HEK293 (cell line): ENCODE measurements around the gene HLA-DRB5.

Experiments
- CTCF ChIA-PET: fragments of 350-600 bp; formaldehyde crosslinking; extraction: SDS; loops from one replicate; lab custom pipeline; 2021; ENCODE audit warnings: antibody characterized with exemption; lab: Yijun Ruan, JAX
- POLR2A ChIA-PET: fragments of 300-600 bp; formaldehyde crosslinking; extraction: SDS; loops from one replicate; lab custom pipeline; 2020; ENCODE audit warnings: antibody characterized with exemption, inconsistent platforms; lab: Yijun Ruan, JAX
- H3K27ac ChIP-seq: fragments of 200-500 bp; sonication (Bioruptor generic); 2 replicates; pipeline ENCODE4 v1.5.1; 2014; ENCODE audit warnings: low read depth, low read length, control low read depth, inconsistent platforms; ENCODE audit errors: extremely low read depth
- H3K36me3 ChIP-seq, 2 experiments: fragments of 200-500 bp in 1 of 2; sonication (Bioruptor generic) in 1 of 2; 1 replicate in 1 of 2; 2 replicates in 1 of 2; pipeline ENCODE4 v1.5.1; 2014 to 2017; ENCODE audit warnings: inconsistent platforms in 2 of 2, low read length in 2 of 2; ENCODE audit not compliant: control insufficient read depth in 2 of 2, insufficient read depth in 1 of 2
- H3K4me1 ChIP-seq: fragments of 200-500 bp; sonication (Bioruptor generic); 2 replicates; pipeline ENCODE4 v1.5.1; 2014; ENCODE audit warnings: mild to moderate bottlenecking, low read length, inconsistent platforms; ENCODE audit not compliant: control insufficient read depth, insufficient read depth
- H3K4me3 ChIP-seq: 2 replicates; pipeline ENCODE4 v1.5.1; 2011; ENCODE audit warnings: low read depth, mild to moderate bottlenecking, control low read depth, low read length, moderate library complexity
- H3K9me3 ChIP-seq: fragments of 200-500 bp; sonication (Bioruptor generic); 2 replicates; pipeline ENCODE4 v1.5.1; 2014; ENCODE audit warnings: low read depth, low read length, inconsistent platforms; ENCODE audit not compliant: control insufficient read depth, insufficient read depth
- AEBP2 ChIP-seq: fragments of 450-650 bp; formaldehyde crosslinking; IDR thresholded peaks from 2 replicates; pipeline ENCODE4 v1.5.1; 2016; ENCODE audit warnings: missing biosample characterization, missing genetic modification characterization, borderline replicate concordance
- ELK4 ChIP-seq: IDR thresholded peaks from 2 replicates; pipeline ENCODE4 v1.6.1; 2011; ENCODE audit warnings: mild to moderate bottlenecking, low read depth, low read length, borderline replicate concordance
- FEZF1 ChIP-seq: fragments of 450-650 bp; formaldehyde crosslinking; IDR thresholded peaks from 2 replicates; pipeline ENCODE4 v1.5.1; 2016; ENCODE audit warnings: missing biosample characterization, missing genetic modification characterization
- GLIS1 ChIP-seq: fragments of 450-650 bp; formaldehyde crosslinking; IDR thresholded peaks from 2 replicates; pipeline ENCODE4 v1.5.1; 2016; ENCODE audit warnings: missing biosample characterization, missing genetic modification characterization
- MEIS1 ChIP-seq: sonication (generic); formaldehyde crosslinking; IDR thresholded peaks from 2 replicates; pipeline ENCODE4 v1.8.1; 2022; ENCODE audit warnings: missing genetic modification reagents, mild to moderate bottlenecking, borderline replicate concordance
- OSR2 ChIP-seq: fragments of 450-650 bp; formaldehyde crosslinking; IDR thresholded peaks from 2 replicates; pipeline ENCODE4 v1.5.1; 2016; ENCODE audit warnings: missing biosample characterization, missing genetic modification characterization
- PATZ1 ChIP-seq: fragments of 450-650 bp; formaldehyde crosslinking; IDR thresholded peaks from 2 replicates; pipeline ENCODE4 v1.5.1; 2016; ENCODE audit warnings: missing biosample characterization, missing genetic modification characterization
- PRDM10 ChIP-seq: fragments of 450-650 bp; formaldehyde crosslinking; IDR thresholded peaks from 2 replicates; pipeline ENCODE4 v1.5.1; 2016; ENCODE audit warnings: missing biosample characterization, missing genetic modification characterization
- PRDM4 ChIP-seq: fragments of 450-650 bp; formaldehyde crosslinking; IDR thresholded peaks from 2 replicates; pipeline ENCODE4 v1.5.1; 2017; ENCODE audit warnings: missing biosample characterization, missing genetic modification characterization
- SALL2 ChIP-seq: fragments of 450-650 bp; formaldehyde crosslinking; IDR thresholded peaks from 2 replicates; pipeline ENCODE4 v1.5.0; 2017; ENCODE audit warnings: missing biosample characterization, mild to moderate bottlenecking, missing genetic modification characterization, borderline replicate concordance
- SCRT1 ChIP-seq: fragments of 450-650 bp; formaldehyde crosslinking; IDR thresholded peaks from 2 replicates; pipeline ENCODE4 v1.5.1; 2016; ENCODE audit warnings: missing biosample characterization, missing genetic modification characterization, borderline replicate concordance
- SCRT2 ChIP-seq: fragments of 450-650 bp; formaldehyde crosslinking; IDR thresholded peaks from 2 replicates; pipeline ENCODE4 v1.5.1; 2016; ENCODE audit warnings: missing biosample characterization, missing genetic modification characterization
- ZBTB6 ChIP-seq: fragments of 450-650 bp; formaldehyde crosslinking; IDR thresholded peaks from 2 replicates; pipeline ENCODE4 v1.5.1; 2017; ENCODE audit warnings: missing biosample characterization, missing genetic modification characterization
- ZNF133 ChIP-seq: fragments of 450-650 bp; formaldehyde crosslinking; IDR thresholded peaks from 2 replicates; pipeline ENCODE4 v1.5.1; 2016; ENCODE audit warnings: missing biosample characterization, missing genetic modification characterization
- ZNF184 ChIP-seq: fragments of 450-650 bp; IDR thresholded peaks from 2 replicates; pipeline ENCODE4 v1.5.1; 2018; ENCODE audit warnings: missing biosample characterization, mild to moderate bottlenecking, missing genetic modification characterization
- ZNF335 ChIP-seq: fragments of 450-650 bp; formaldehyde crosslinking; conservative IDR thresholded peaks from 2 replicates; pipeline ENCODE4 v1.5.1; 2016; ENCODE audit warnings: missing biosample characterization, missing genetic modification characterization
- ZNF341 ChIP-seq: fragments of 450-650 bp; formaldehyde crosslinking; IDR thresholded peaks from 2 replicates; pipeline ENCODE4; 2016; ENCODE audit warnings: low read depth, missing biosample characterization, missing genetic modification characterization
- ZNF530 ChIP-seq: fragments of 450-650 bp; formaldehyde crosslinking; IDR thresholded peaks from 2 replicates; pipeline ENCODE4 v1.5.1; 2016; ENCODE audit warnings: low read depth, missing biosample characterization, missing genetic modification characterization
- ZNF544 ChIP-seq: fragments of 450-650 bp; formaldehyde crosslinking; IDR thresholded peaks from 2 replicates; pipeline ENCODE4 v1.5.0; 2017; ENCODE audit warnings: missing biosample characterization, missing genetic modification characterization
- ZNF600 ChIP-seq: fragments of 450-650 bp; formaldehyde crosslinking; IDR thresholded peaks from 2 replicates; pipeline ENCODE4 v1.5.1; 2016; ENCODE audit warnings: missing biosample characterization, missing genetic modification characterization
- ZNF629 ChIP-seq: fragments of 450-650 bp; formaldehyde crosslinking; IDR thresholded peaks from 2 replicates; pipeline ENCODE4 v1.5.1; 2017; ENCODE audit warnings: missing biosample characterization, missing genetic modification characterization
- ZSCAN5A ChIP-seq: fragments of 450-650 bp; formaldehyde crosslinking; IDR thresholded peaks from 2 replicates; pipeline ENCODE4 v1.5.1; 2016; ENCODE audit warnings: missing biosample characterization, missing genetic modification characterization

HLA-DRB5 gene

GRCh38 chr6:32519118-32519909 is 10.8 kb downstream of the HLA-DRB5 start:
- Histone ChIP-seq H3K27ac (peak overlapping the region; percentile 53; the same call in 1 of the 2 replicates), H3K4me3 (no peak overlapping the region), H3K36me3 (no peaks in the 10 kb centered on the region), H3K9me3 (no peaks in the 10 kb centered on the region), H3K4me1 (peaks cover 24% of the 10 kb centered on the region)
- ChIA-PET POLR2A (no interaction called here), CTCF (interaction anchor here (0.7 to 1.1 kb wide), 2 partner anchors 183 to 348 kb away, joined by 3 read pairs; no protein-coding TSS in a partner anchor)
- TF ChIP-seq PRDM4 (peak; percentile 63; the same call in 1 of the 2 replicates), ZNF544 (tag by site-specific recombination) (no peak), SCRT2 (tag by site-specific recombination) (peak; percentile 87), ZNF335 (tag by site-specific recombination) (peak; percentile 42), ZNF184 (tag by site-specific recombination) (no peak), AEBP2 (tag by site-specific recombination) (no peak), SCRT1 (tag by site-specific recombination) (peak; percentile 23; the same call in 1 of the 2 replicates), ZNF600 (tag by site-specific recombination) (peak; percentile 78), ZSCAN5A (tag by site-specific recombination) (no peak), ZNF530 (no peak), FEZF1 (tag by site-specific recombination) (0 out of 2 replicates have a peak, but pooled peaks have one; percentile 6), SALL2 (tag by site-specific recombination) (no peak), ZNF133 (no peak), GLIS1 (tag by site-specific recombination) (peak; percentile 93), PRDM10 (peak; percentile 46; the same call in 1 of the 2 replicates), MEIS1 (no peak), PATZ1 (tag by site-specific recombination) (peak; percentile 36; the same call in 1 of the 2 replicates), ZNF629 (tag by site-specific recombination) (peak; percentile 54), OSR2 (tag by site-specific recombination) (peak; percentile 71), ELK4 (no peak), ZBTB6 (tag by site-specific recombination) (0 out of 2 replicates have a peak, but pooled peaks have one; percentile 21), ZNF341 (tag by site-specific recombination) (peak; percentile 50)
